Measurements from ENCODE around the gene RACK1.
"Not testable (repeated sequence)": the region's sequence is repeated elsewhere in the genome, so short reads cannot be mapped to it uniquely, and the experiment has no call there.

The RACK1 gene

DNA sequence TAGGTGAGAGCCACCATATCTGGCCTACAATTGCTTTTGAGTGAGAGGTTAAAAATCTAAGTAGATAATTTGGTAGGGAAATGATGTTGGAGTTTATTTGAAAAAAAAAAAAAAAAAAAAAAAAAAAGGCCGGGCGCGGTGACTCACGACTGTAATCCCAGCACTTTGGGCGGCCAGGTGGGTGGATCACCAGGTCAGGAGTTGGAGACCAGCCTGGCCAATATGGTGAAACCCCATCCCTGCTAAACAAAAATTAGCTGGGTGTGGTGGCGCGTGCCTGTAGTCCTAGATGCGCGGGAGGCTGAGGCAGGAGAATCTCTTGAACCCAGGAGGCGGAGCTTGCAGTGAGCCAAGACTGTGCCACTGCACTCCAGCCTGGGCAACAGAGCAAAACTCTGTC, 29.5 kb downstream of the RACK1 start:
- not testable (repeated sequence) for H3K9me3 Mint-ChIP-seq, H3K27ac Mint-ChIP-seq, H3K4me3 Mint-ChIP-seq, H3K36me3 Mint-ChIP-seq, H3K27me3 Mint-ChIP-seq
- peaks cover 34% of the 10 kb centered on the region for H3K4me1 Mint-ChIP-seq

DNA sequence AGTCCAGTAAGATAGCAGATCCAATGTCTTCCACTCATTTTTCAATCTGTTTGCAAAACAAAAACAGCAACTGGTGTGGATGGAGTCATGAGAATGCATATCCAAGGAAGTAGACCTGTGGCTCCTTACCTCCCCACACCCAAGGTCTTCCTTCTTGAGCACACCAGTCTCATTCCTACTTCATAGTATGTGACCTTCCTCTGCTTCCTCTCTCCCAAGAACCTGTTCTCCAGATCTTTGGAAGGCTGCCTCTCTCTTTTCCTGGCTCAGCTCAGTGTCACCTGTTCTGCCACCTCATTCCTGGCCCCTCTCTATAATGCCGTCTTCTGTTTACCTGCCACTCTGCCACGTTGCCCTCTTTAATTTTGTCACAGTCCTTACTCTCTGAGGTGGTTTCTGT, 30.8 kb downstream of the RACK1 start:
- H3K9me3 Mint-ChIP-seq: no peaks in the 10 kb centered on the region
- no peaks in the 10 kb centered on the region for H3K36me3 Mint-ChIP-seq

DNA sequence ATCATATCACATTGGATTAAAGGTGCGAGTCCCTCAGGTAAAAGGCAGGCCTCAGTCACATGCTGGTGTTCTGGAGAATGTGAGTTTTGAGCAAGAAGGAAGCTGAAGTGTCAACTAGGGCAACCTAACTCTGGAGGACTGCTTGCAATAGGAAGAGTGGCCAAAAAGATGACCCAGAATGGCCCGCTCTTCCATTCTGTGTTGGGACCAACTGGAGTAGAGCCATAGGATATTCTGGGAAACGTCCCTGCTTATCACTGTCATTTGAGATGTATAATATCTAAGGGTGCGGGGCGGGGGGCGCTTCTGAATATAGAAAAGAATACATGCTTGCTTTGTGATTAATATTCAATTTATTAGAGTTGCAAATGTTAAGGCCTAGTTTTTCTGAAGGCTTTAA, 31.6 kb downstream of the RACK1 start:
- Mint-ChIP-seq H3K36me3 (no peaks in the 10 kb centered on the region), H3K27ac (no peak overlapping the region), H3K27me3 (peaks cover 1% of the 10 kb centered on the region), H3K9me3 (no peaks in the 10 kb centered on the region), H3K4me1 (peaks cover 32% of the 10 kb centered on the region), H3K4me3 (no peak overlapping the region)

More for the DNA sequence above, 30.8 kb downstream of the RACK1 start:
- Mint-ChIP-seq H3K4me1 (peaks cover 32% of the 10 kb centered on the region), H3K27me3 (no peaks in the 10 kb centered on the region), H3K4me3 (no peak overlapping the region), H3K27ac (no peak overlapping the region)

DNA sequence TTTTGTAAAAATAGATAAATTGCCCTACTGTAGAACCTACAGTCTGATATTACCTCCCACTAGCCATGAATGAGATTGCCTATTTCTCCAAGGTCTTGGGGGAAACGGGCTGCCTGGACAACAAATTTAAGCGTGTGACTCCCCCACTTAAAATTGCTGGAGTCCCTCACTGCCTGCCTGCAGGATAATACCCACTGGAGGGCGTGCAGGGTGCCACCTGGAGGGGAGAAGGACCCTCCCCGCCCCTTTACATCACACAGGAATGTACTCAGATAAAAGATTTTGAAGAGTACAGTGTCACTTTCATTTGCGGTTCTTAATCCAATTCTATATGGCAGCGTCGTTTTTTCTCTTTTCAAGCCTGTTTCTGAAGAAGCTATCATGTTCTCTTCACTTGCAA, 32.5 kb downstream of the RACK1 start:
- Mint-ChIP-seq H3K4me1 (peaks cover 35% of the 10 kb centered on the region), H3K36me3 (peaks cover 2% of the 10 kb centered on the region), H3K9me3 (no peaks in the 10 kb centered on the region), H3K27ac (no peak overlapping the region), H3K27me3 (peaks cover 1% of the 10 kb centered on the region), H3K4me3 (no peak overlapping the region)

DNA sequence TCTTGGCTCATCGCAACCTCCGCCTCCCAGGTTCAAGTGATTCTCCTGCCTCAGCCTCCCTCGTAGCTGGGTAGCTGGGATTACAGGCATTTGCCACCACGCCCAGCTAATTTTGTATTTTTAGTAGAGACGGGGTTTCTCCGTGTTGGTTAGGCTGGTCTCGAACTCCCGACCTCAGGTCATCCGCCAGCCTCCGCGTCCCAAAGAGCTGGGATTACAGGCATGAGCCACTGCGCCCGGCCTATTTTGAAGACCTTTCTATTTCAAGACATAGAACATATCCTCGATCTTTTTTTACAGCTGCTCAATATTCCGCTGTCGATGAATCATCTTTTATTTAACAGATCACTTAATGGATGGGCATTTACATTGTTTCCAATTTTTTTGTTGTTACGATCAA, 33.0 kb downstream of the RACK1 start:
- not testable (repeated sequence) for H3K27me3 Mint-ChIP-seq

DNA sequence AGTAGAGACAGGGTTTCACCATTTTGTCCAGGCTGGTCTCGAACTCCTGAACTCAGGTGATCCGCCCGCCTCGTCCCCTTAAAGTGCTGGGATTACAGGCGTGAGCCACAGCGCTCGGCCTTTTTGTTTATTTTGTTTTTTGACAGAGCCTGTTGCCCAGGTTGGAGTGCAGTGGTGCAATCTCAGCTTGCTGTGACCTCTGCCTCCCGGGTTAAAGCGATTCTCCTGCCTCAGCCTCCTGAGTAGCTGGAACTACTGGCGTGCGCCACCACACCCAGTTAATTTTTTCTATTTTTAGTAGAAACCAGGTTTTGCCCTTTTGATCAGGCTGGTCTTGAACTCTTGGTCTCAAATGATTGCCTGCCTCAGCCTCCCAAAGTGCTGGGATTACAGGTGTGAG, 33.6 kb downstream of the RACK1 start:
- not testable (repeated sequence) for H3K4me3 Mint-ChIP-seq, H3K27me3 Mint-ChIP-seq, H3K36me3 Mint-ChIP-seq, H3K27ac Mint-ChIP-seq, H3K9me3 Mint-ChIP-seq
- H3K4me1 Mint-ChIP-seq: peaks cover 42% of the 10 kb centered on the region

More for the DNA sequence above, 33.0 kb downstream of the RACK1 start:
- not testable (repeated sequence) for H3K4me3 Mint-ChIP-seq, H3K36me3 Mint-ChIP-seq, H3K27ac Mint-ChIP-seq, H3K9me3 Mint-ChIP-seq
- H3K4me1 Mint-ChIP-seq: peaks cover 38% of the 10 kb centered on the region

DNA sequence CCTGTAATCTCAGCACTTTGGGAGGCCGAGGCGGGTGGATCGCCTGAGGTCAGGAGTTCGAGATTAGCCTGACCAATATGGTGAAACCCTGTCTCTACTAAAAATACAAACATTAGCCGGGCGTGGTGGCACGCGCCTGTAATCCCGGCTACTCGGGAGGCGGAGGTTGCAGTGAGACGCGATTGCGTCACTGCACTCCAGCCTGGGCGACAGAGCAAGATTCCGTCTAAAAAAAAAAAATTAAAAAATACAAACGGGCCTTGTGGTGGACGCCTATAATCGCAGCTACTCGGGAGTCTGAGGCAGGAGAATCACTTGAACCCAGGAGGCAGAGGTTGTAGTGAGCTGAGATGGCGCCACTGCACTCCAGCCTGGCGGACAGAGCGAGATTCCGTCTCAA, 34.7 kb downstream of the RACK1 start:
- H3K9me3 Mint-ChIP-seq, H3K27ac Mint-ChIP-seq, H3K4me3 Mint-ChIP-seq, H3K36me3 Mint-ChIP-seq, H3K27me3 Mint-ChIP-seq: not testable (repeated sequence)
- peaks cover 44% of the 10 kb centered on the region for H3K4me1 Mint-ChIP-seq

DNA sequence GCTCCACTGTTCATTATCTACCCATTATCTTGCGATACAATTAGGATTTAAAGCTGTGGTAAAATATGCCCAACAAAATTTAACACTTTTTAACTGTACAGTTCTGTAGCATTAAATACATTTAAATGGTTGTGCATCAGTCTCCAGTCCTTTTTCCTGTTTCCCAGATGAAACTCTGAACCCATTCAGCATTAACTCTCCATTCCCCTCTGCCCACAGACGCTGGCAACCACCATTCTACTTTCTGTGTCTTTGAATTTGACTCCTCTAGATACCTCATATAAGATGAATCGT, 35.8 kb downstream of the RACK1 start:
- H3K36me3 Mint-ChIP-seq: peaks cover 5% of the 10 kb centered on the region
- H3K9me3 Mint-ChIP-seq: no peaks in the 10 kb centered on the region
- H3K27me3 Mint-ChIP-seq: peaks cover 4% of the 10 kb centered on the region
- peak overlapping the region; percentile 92 for H3K4me3 Mint-ChIP-seq
- peak overlapping the region; percentile 99 for H3K27ac Mint-ChIP-seq
- H3K4me1 Mint-ChIP-seq: peaks cover 46% of the 10 kb centered on the region

DNA sequence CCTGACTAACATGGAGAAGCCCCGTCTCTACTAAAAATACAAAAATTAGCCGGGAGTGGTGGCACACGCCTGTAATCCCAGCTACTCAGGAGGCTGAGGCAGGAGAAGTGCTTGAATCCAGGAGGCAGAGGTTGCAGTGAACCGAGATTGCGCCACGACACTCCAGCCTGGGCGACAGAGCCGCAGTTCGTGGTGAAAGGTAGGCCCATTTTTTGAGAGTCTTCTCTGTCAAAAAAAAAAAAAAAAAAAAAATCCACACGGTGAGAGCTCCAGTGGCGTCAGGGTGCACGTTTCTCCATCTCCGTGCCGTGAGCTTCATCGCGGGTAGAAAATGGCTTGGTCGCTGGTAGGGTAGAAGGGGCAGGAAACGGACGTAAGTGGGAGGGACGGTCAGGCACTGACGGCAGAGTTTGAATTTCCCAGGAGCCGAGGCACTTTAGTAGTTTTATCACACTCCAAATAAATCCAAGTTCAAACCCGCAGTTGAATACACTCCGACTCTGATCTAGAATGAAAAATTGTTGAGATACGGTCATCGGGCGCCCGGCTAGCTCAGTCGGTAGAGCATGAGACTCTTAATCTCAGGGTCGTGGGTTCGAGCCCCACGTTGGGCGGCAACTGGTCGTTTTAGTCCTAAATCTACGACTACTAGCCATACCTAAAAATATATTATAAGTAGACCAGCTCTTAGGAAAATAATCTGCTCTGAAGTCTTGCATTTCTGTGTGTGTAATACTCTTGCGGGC, 36.3 kb downstream of the RACK1 start:
- peaks cover 5% of the 10 kb centered on the region for H3K36me3 Mint-ChIP-seq
- peaks cover 4% of the 10 kb centered on the region for H3K27me3 Mint-ChIP-seq
- peaks cover 46% of the 10 kb centered on the region for H3K4me1 Mint-ChIP-seq
- H3K4me3 Mint-ChIP-seq: peak overlapping the region; percentile 92
- H3K9me3 Mint-ChIP-seq: no peaks in the 10 kb centered on the region
- H3K27ac Mint-ChIP-seq: peak overlapping the region; percentile 99

DNA sequence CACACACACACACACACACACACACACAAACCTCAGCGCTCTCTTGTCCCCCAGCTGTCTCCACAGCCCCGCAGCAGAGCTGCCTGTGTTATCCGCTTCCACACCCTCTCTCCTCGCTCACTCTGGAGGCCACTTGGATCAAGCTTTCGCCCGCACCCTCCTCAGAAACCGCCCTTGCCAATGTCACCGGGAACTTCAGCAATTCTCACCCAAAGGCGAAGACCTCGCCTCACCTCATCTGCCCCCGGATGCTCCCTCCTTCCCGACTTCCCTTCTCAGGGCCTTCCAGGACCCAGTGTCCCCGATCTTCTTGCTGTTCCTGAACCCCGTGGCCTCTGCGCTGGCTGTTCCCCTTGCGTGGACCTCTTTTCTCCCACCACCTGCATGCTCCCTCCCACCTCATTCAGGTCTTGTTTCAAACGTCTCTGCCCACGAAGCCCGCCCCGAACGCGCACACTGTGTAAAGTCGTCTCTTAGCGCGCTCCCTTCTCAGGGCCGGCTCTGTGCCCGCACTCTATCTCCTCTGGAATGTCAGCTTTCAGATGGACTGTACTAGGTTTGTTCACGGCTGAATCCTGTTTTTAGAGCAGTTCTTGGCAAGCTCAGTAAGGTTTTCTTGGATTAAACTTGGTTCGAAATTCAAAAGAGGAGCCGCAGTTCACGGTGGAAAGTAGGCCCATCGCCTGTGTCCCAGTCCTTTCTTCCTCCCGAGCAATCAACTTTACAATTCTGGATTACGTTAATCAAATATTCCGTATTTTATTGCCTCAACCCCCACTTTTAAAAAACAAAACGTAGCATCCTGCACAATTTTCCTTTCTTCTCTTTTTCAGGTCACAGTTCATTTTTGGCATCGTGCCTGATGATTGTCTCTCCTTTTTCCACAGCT, 37.7 kb downstream of the RACK1 start:
- H3K27ac Mint-ChIP-seq: peak overlapping the region; percentile 99
- peaks cover 39% of the 10 kb centered on the region for H3K4me1 Mint-ChIP-seq
- peaks cover 4% of the 10 kb centered on the region for H3K27me3 Mint-ChIP-seq
- peak overlapping the region; percentile 92 for H3K4me3 Mint-ChIP-seq
- H3K36me3 Mint-ChIP-seq: peaks cover 5% of the 10 kb centered on the region
- no peaks in the 10 kb centered on the region for H3K9me3 Mint-ChIP-seq

DNA sequence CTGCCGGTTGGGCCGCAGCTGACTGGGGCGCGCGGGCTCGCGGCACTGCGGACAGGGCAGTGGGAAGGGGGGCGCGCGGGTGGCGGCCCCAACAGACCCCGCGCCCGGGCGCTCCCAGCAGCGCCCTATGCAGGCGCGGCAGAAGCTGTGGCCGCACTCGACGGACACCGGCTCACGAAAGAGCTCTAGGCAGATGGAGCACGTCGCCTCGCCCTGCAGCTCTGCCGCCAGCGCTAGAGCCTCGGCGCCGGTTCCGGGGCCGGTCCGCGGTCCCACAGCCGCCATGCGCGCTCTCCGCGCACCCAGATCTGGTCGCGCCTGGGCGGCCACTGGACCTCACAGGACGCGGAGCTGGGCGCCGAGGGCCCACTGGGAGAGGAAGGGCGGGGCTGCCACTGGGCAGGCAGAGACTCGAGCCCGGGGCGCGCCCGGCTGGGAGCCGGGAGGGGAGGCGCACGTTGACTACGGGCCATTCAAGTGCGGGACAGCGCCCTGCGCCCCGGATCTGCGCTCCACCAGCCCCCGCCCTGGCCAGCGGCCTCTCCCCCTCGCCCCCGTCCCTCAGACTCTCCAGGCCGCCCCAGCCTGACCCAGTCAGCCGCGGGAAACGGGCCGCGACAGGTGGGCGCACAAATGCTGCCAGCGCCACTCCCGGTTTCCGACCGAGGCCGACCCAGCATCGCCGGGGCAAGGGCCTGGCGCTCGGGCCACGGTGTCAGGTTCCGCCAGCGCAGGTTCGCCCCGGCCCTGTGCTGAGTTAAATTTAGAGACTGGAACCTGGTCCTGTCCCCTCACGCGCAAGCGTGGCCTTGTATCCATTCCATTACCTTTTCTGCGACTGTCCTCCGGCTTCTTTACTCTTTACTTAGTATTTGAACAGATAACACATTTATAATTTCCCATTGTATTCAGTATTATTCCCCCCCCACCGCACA, 38.6 kb downstream of the RACK1 start, which contains the start of gene TRIM7:
TRIM7 (minus strand) TSS at position 371 of the 935 bp plus-strand sequence; CDS start at position 285, 86 bp downstream.
- Mint-ChIP-seq H3K4me3 (peak within 1 kb of the TSS; percentile 92), H3K27ac (peak within 1 kb of the TSS; percentile 99), H3K27me3 (peaks cover 4% of the 10 kb centered on the region), H3K9me3 (no peaks in the 10 kb centered on the region), H3K36me3 (peaks cover 5% of the 10 kb centered on the region), H3K4me1 (peaks cover 36% of the 10 kb centered on the region)

DNA sequence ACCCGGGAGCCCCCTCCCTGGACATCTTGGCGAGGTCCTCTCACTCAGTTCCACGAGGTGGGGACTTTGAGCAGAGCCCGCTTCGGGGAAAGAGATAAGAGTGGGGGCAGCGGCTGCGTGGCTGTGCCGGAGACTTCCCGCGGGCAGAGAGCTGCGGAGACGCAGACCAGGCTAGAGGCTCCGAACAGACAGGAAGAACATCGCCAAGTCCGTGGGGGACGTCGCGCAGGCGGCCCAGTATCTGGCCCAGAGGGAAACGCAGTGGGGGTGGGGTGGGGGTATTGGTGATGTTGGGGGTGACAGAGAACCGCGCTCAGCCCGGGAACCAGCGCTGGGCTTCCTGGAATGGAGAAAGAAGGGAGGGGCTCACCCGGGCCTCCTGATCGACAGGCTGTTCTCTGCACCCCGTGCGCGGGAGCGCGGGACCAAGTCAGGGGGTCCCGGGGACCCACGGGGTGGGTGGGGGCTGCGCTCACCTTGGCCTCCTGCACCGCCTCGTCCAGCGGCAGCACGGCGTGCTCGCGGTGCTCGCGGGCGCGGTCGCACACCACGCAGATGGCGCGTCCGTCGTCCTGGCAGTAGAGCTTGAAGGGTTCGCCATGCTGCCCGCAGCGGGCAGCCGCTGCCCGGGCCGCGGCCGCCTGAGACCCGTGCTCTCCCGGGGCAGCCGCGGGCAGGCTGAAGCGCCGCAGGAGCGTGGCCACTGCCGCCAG, 39.4 kb downstream of the RACK1 start:
- H3K27me3 Mint-ChIP-seq: peaks cover 4% of the 10 kb centered on the region
- no peak overlapping the region for H3K27ac Mint-ChIP-seq
- H3K4me1 Mint-ChIP-seq: peaks cover 36% of the 10 kb centered on the region
- no peaks in the 10 kb centered on the region for H3K9me3 Mint-ChIP-seq
- peaks cover 5% of the 10 kb centered on the region for H3K36me3 Mint-ChIP-seq
- peak overlapping the region; percentile 87 for H3K4me3 Mint-ChIP-seq

DNA sequence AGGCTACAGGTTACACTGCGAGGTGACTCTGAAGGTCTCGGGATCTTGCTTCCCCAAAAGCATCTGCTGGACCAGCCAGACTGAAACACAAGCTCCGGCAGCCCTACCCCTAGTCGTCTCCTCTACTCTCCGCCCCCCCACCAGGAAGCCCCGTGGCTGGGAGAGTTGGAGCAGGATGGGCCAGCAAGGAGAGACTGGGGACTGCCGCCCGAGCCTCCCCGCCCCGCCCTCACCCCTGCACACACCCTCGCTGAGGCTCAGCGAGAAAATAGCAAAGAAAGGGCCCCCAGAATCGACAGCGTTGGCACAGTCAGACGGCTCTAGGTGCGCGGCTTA, 40.0 kb downstream of the RACK1 start:
- peak overlapping the region; percentile 87 for H3K4me3 Mint-ChIP-seq
- peaks cover 4% of the 10 kb centered on the region for H3K27me3 Mint-ChIP-seq
- H3K4me1 Mint-ChIP-seq: peaks cover 36% of the 10 kb centered on the region

DNA sequence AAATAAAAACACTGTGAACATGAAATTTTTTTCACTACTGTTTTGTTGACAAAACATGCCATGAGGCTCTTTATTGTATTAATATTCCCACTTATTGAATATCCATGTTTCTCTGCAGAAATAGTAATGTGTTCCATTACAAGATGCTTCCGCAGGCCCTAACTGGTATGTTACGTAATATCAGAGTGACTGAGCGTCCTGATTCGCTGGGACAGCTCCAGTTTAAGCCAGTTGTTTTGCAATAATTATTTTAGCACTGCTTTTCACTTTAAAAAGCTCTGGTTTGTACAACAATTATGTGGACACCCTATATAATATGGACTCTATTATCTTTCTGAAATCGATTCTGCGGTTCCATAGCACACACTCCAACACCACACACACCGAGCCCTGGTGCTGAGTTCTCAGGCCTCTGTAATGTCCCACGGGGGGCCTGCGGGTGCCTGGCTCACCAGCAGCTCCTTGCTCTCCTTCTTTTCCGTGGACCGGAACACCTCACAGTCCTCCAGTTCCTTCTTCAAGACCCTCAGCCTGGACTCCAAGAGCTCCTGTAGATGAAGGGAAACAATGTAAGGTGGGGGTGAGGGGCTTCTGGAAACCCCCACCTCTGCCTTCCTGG, 40.5 kb downstream of the RACK1 start:
- no peak overlapping the region for H3K27ac Mint-ChIP-seq
- H3K4me1 Mint-ChIP-seq: peaks cover 36% of the 10 kb centered on the region
- H3K27me3 Mint-ChIP-seq: peaks cover 4% of the 10 kb centered on the region
- H3K36me3 Mint-ChIP-seq: peaks cover 5% of the 10 kb centered on the region
- H3K4me3 Mint-ChIP-seq: no peak overlapping the region
- no peaks in the 10 kb centered on the region for H3K9me3 Mint-ChIP-seq

More for the DNA sequence above, 40.0 kb downstream of the RACK1 start:
- peaks cover 5% of the 10 kb centered on the region for H3K36me3 Mint-ChIP-seq
- no peak overlapping the region for H3K27ac Mint-ChIP-seq
- H3K9me3 Mint-ChIP-seq: no peaks in the 10 kb centered on the region

DNA sequence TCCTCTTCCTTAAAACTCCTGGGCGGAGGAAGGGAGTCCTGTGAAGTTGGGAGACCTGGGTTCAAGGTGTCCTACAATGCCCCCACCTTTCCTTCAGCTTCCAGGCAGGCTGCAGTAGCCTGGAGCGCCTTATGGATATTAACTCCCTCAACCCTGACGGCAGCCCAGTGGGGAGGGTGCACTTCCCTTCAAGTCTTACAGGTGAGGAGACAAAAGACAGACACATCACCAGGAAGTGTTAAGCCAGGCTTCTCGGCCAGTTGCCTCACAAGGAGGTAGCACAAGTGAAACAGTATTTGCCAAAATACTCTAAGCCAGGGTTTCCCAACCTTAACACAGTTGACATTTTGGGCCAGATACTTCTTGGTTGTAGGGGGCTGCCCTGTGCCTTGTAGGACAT, 42.9 kb downstream of the RACK1 start:
- no peaks in the 10 kb centered on the region for H3K9me3 Mint-ChIP-seq
- no peak overlapping the region for H3K4me3 Mint-ChIP-seq
- H3K27ac Mint-ChIP-seq: no peak overlapping the region
- H3K27me3 Mint-ChIP-seq: peaks cover 3% of the 10 kb centered on the region
- H3K36me3 Mint-ChIP-seq: peaks cover 1% of the 10 kb centered on the region
- peaks cover 14% of the 10 kb centered on the region for H3K4me1 Mint-ChIP-seq
